GM19193 (cell line): ENCODE measurements around the gene DCC.

Experiments
- POLR2A ChIP-seq: IDR thresholded peaks from 4 replicates; pipeline ENCODE4 v1.6.1; 2011; ENCODE audit not compliant: insufficient read depth, insufficient read length; ENCODE audit errors: extremely low read depth

DCC gene

GRCh38 chr18:52431683-52432082 lies 91.7 kb downstream of the DCC start:
- no peak for TF ChIP-seq POLR2A

- TF ChIP-seq POLR2A = no peak
These were observed 93.8 kb downstream of the DCC start for GRCh38 chr18:52433797-52434196.

DNA sequence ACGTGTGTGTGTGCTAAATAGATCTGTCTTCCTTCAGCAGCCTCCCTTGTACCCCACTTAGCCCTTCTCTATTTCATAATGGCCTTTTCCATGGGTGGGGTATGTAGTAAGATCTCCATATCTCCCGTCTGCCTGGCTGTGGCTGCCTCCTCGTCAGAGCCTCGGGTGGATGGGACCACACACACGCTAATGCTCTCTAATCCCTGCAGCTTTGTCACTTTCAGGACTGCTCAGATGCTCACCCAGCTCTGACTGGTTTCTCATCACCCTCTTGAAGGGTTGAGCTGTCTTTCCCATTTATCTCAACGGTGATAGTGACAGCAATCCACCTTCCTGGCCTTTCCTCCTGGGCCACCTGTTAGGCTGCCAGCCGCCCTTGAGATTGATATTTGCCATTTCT lies 95.3 kb downstream of the DCC start:
- no peak for TF ChIP-seq POLR2A

DNA sequence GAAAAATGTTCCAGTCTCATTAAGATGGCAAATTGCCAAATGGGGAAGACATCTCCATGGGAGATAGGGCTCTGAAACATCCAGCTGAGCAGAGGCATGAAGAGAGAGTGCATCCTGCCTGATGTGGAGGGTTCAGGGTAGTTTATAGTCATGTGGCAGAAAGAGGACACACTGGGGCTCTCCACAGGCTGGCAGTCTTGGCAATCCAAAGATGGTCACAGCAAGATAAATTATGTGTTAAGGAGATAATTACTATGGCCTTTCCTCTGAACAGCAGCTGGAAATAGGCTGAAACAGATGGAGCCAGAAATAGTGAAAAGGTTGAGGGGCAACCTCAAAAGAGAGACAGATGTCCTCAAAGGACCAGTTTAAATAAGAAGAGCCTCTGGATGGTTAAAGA lies 97.2 kb downstream of the DCC start:
- TF ChIP-seq POLR2A = no peak

- TF ChIP-seq POLR2A = no peak
These were observed 99.5 kb downstream of the DCC start for GRCh38 chr18:52439457-52439856.

- no peak for TF ChIP-seq POLR2A
These were observed 101.8 kb downstream of the DCC start for GRCh38 chr18:52441794-52442193.

- no peak for TF ChIP-seq POLR2A
These were observed 102.7 kb downstream of the DCC start for GRCh38 chr18:52442686-52443085.

GRCh38 chr18:52451256-52451655 lies 111.3 kb downstream of the DCC start:
- TF ChIP-seq POLR2A = no peak

GRCh38 chr18:52451851-52452250 lies 111.9 kb downstream of the DCC start:
- TF ChIP-seq POLR2A = no peak

- no peak for TF ChIP-seq POLR2A
These were observed 112.4 kb downstream of the DCC start for GRCh38 chr18:52452427-52452826.

GRCh38 chr18:52459890-52460289 lies 119.9 kb downstream of the DCC start:
- no peak for TF ChIP-seq POLR2A

GRCh38 chr18:52462853-52463252 lies 122.9 kb downstream of the DCC start:
- TF ChIP-seq POLR2A = no peak

DNA sequence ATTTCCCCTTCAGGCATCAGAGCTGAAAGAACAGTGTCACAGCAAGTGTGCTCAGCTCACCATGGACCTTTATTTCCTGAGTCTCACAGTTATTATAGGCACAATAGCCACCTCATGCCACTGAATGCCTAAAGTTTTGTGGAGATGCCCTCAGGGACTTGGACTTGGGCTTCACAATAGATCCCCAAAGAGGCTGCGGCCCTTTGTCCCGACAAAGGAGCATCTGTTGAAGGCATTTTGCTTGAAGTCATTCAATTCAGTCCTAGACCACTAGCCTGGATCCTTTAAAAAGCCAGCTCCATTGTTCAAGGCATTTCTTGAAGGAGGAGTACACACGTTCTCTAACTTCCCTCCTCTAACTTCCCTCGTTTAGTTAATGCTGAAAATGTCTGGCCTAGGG lies 125.4 kb downstream of the DCC start:
- no peak for TF ChIP-seq POLR2A

DNA sequence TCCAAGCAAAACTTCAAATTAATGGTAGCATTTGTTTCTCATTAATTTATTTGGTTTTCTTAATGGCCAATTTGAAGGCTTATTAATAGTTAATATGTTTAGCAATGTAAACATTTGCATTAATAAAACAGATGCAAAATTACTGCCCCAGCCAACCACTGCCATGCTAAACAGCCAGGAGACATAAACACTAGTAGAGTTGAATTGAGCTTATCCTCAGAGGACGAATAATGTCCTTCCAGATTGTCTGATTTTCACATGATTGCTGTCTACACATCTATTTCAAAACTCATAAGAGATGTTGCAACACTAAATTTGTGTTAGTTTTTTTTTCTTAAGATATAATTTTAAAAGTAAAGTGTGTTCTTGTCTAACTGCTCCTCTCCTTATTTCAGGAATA lies 128.5 kb downstream of the DCC start:
- no peak for TF ChIP-seq POLR2A

GRCh38 chr18:52475325-52475724 lies 135.3 kb downstream of the DCC start:
- no peak for TF ChIP-seq POLR2A

- TF ChIP-seq POLR2A = no peak
These were observed 141.1 kb downstream of the DCC start for GRCh38 chr18:52481116-52481515.

DNA sequence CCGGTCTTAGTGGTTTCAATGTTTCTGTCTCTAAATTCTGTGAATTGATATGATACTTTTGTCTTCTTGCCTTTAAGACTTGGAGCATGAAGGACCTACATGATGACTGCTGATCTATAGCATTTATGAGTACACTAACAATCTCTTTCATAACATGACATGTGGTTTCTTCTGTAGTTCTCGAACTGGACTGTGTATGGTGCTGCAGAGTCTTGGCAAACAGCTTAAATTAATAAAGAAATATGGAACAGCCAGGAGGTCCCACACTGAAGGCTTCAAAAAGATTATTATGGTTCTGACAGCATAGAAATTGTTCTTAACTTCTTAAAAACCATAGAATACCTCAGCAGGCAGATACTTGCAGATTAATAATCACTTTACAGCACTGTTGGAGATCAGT lies 145.0 kb downstream of the DCC start:
- no peak for TF ChIP-seq POLR2A

GRCh38 chr18:52486052-52486451 lies 146.1 kb downstream of the DCC start:
- TF ChIP-seq POLR2A = no peak

DNA sequence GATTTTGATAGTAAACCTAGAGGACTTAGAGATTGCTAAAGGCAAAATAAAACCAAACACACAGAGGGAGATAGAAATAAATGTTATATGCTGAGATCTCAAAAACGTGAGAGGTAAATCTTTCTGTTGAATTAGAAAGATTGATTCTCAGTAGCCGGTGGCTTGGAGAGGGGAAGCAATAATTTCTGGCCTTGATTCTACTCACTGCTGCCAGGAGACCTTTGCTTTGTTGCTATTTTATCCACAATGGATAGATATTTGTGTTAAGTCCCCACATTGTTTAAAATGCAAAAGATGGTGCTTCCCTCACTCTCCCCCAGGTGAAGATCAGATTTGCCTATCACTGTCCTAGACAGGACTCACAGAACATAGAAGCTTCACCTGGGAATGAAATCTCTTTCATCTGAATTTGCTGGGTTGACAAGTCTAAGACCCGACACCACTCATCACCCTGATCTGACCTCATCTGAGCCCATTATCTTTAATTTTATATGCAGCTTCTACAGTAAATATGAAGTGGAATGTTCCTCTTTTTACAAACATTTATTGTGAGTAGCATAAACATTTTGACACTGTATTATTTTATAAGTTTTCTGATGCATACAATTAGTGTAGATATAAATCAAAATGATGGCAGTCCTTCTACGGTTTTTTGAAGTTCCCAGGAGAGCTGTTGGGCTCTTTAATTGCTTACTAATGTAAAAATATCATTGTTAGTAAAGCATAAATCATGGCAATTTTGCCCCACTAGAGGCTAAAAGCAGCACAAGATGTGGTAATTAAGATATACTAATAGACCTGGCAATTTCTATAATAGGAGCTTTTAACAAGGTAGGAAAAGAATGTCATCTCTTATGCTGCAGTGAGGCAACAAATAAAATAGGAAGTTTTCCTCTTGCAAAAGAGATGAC lies 149.7 kb downstream of the DCC start:
- TF ChIP-seq POLR2A = no peak
